Type B pancreatic cell (in vitro differentiated cells): ENCODE data around the gene TUBB. TPM values are rescaled to one million over a fixed set of nuclear protein-coding genes. Genes with fewer than 3 reads are reported as not detected.
A peak's percentile ranks its signal among the peaks of the same experiment; 100 is the strongest.

Experiments used
- DNase-seq: peaks from one replicate; pipeline ENCODE4 v3.0.0; 2021; ENCODE audit warnings: mixed read lengths; ENCODE audit not compliant: unreplicated experiment; ENCODE audit errors: extremely low spot score
- H3K27ac Mint-ChIP-seq: 2 replicates; pipeline ENCODE4 v1.8.0; 2021; ENCODE audit warnings: mild to moderate bottlenecking, mixed read lengths
- H3K27me3 Mint-ChIP-seq: 2 replicates; pipeline ENCODE4 v1.8.0; 2021; ENCODE audit warnings: mixed read lengths
- H3K36me3 Mint-ChIP-seq: 2 replicates; pipeline ENCODE4 v1.8.0; 2021; ENCODE audit warnings: mixed read lengths
- H3K4me1 Mint-ChIP-seq: one replicate; pipeline ENCODE4 v1.8.0; 2021; ENCODE audit warnings: mixed read lengths; ENCODE audit not compliant: unreplicated experiment
- H3K4me3 Mint-ChIP-seq: 2 replicates; pipeline ENCODE4 v1.8.0; 2021; ENCODE audit warnings: mild to moderate bottlenecking, mixed read lengths
- H3K9me3 Mint-ChIP-seq: 2 replicates; pipeline ENCODE4 v1.8.0; 2021; ENCODE audit warnings: mixed read lengths
- CTCF ChIP-seq: fragments of 200-600 bp; sonication (generic); conservative IDR thresholded peaks from 2 replicates; pipeline ENCODE4 v1.5.0; 2021; ENCODE audit warnings: antibody characterized with exemption, mild to moderate bottlenecking
- total RNA-seq: library from RNA; stranded (reverse); gene quantifications from 2 replicates; pipeline ENCODE4 v1.2.1, GENCODE V29; 2021; ENCODE audit warnings: low replicate concordance

The TUBB gene
- total RNA-seq, 1 donor from 2014 or later: 1,225 TPM

- H3K4me1 Mint-ChIP-seq: peaks cover 65% of the 10 kb centered on the region
These were observed 33.1 kb upstream of the TUBB start for GRCh38 chr6:30686908-30687658.

GRCh38 chr6:30687659-30688431 lies 32.3 kb upstream of the TUBB start:
- Mint-ChIP-seq H3K27ac (peak overlapping the region; percentile 81), H3K4me1 (peaks cover 57% of the 10 kb centered on the region)
- DNase-seq: no peak

More at GRCh38 chr6:30686908-30687658, 33.1 kb upstream of the TUBB start:
- no peak for TF ChIP-seq CTCF
- Mint-ChIP-seq H3K4me3 (peak overlapping the region; percentile 99), H3K27me3 (no peaks in the 10 kb centered on the region), H3K9me3 (no peaks in the 10 kb centered on the region), H3K27ac (peak overlapping the region; percentile 81), H3K36me3 (peaks cover 7% of the 10 kb centered on the region)
- DNase-seq: peak; percentile 89

GRCh38 chr6:30688569-30688968 lies 31.6 kb upstream of the TUBB start:
- H3K4me1 Mint-ChIP-seq: peaks cover 54% of the 10 kb centered on the region
- H3K27ac Mint-ChIP-seq: peak overlapping the region; percentile 81
- no peak for TF ChIP-seq CTCF
- H3K36me3 Mint-ChIP-seq: peaks cover 7% of the 10 kb centered on the region
- no peaks in the 10 kb centered on the region for H3K9me3 Mint-ChIP-seq
- peak overlapping the region; percentile 99 for H3K4me3 Mint-ChIP-seq
- H3K27me3 Mint-ChIP-seq: no peaks in the 10 kb centered on the region
- no peak for DNase-seq

More at GRCh38 chr6:30687659-30688431, 32.3 kb upstream of the TUBB start:
- peak overlapping the region; percentile 99 for H3K4me3 Mint-ChIP-seq
- no peaks in the 10 kb centered on the region for H3K27me3 Mint-ChIP-seq
- no peaks in the 10 kb centered on the region for H3K9me3 Mint-ChIP-seq
- TF ChIP-seq CTCF: no peak
- peaks cover 7% of the 10 kb centered on the region for H3K36me3 Mint-ChIP-seq

- no peak for DNase-seq
- Mint-ChIP-seq H3K27ac (no peak overlapping the region), H3K4me1 (peaks cover 48% of the 10 kb centered on the region), H3K36me3 (peaks cover 4% of the 10 kb centered on the region), H3K9me3 (no peaks in the 10 kb centered on the region), H3K4me3 (peak overlapping the region; percentile 99), H3K27me3 (no peaks in the 10 kb centered on the region)
- no peak for TF ChIP-seq CTCF
These were observed 30.9 kb upstream of the TUBB start for GRCh38 chr6:30689022-30689865.

- Mint-ChIP-seq H3K9me3 (no peaks in the 10 kb centered on the region), H3K27ac (peak overlapping the region; percentile 83), H3K4me3 (peak overlapping the region; percentile 96), H3K36me3 (peaks cover 4% of the 10 kb centered on the region), H3K4me1 (peaks cover 44% of the 10 kb centered on the region), H3K27me3 (no peaks in the 10 kb centered on the region)
- no peak for TF ChIP-seq CTCF
- no peak for DNase-seq
These were observed 30.2 kb upstream of the TUBB start for GRCh38 chr6:30689985-30690384.
